Kidney (tissue), 14 donors: ENCODE measurements around the gene TNIP1. TPM values are rescaled to one million over a fixed set of nuclear protein-coding genes. Genes with fewer than 3 reads are reported as not detected.

Experiments used
- DNase-seq, 5 donors: peaks; one replicate each; pipeline ENCODE4 v3.0.0-alpha.2; 2013 to 2020
- FAIRE-seq: peaks from 2 replicates; lab custom pipeline; 2012; peaks lifted over from hg19 to GRCh38; lab: Jason Lieb, UNC
- H3K27ac ChIP-seq, 2 donors: one replicate each; pipeline ENCODE4 v1.7.0; 2013; ENCODE audit warnings: low read depth in 2 of 2, low read length in 2 of 2, inconsistent platforms in 1 of 2
- H3K27me3 ChIP-seq: one replicate; pipeline ENCODE4 v1.7.1; 2013; ENCODE audit warnings: low read length, inconsistent platforms; ENCODE audit not compliant: control insufficient read depth, insufficient read depth
- H3K36me3 ChIP-seq, 3 donors: one replicate each; pipeline versions ENCODE4 v1.7.0 to v1.7.1; 2013; ENCODE audit warnings: low read length in 3 of 3, control low read depth in 1 of 3, inconsistent platforms in 1 of 3; ENCODE audit not compliant: insufficient read depth in 3 of 3, control insufficient read depth in 2 of 3
- H3K4me1 ChIP-seq, 3 donors: one replicate each; pipeline versions ENCODE4 v1.7.0 to v1.7.1; 2013; ENCODE audit warnings: low read length in 3 of 3, inconsistent platforms in 1 of 3, low read depth in 1 of 3; ENCODE audit not compliant: control insufficient read depth in 2 of 3, insufficient read depth in 2 of 3
- H3K4me3 ChIP-seq, 3 donors: one replicate each; pipeline versions ENCODE4 v1.7.0 to v1.8.1; 2013; ENCODE audit warnings: low read length in 3 of 3, control low read depth in 1 of 3, inconsistent platforms in 1 of 3
- H3K9ac ChIP-seq, 3 donors: one replicate each; pipeline versions ENCODE4 v1.7.0 to v1.7.1; 2013; ENCODE audit warnings: low read length in 3 of 3, control low read depth in 1 of 3, inconsistent platforms in 1 of 3
- H3K9me3 ChIP-seq, 3 donors: one replicate each; pipeline versions ENCODE4 v1.7.0 to v1.7.1; 2013; ENCODE audit warnings: low read length in 3 of 3, control low read depth in 1 of 3, inconsistent platforms in 1 of 3; ENCODE audit not compliant: control insufficient read depth in 2 of 3, insufficient read depth in 1 of 3
- intact Hi-C: fragments of 100-400 bp; cut with DNase I; formaldehyde crosslinking; loops from one replicate; pipeline ENCODE4 v1.11.1; 2022
- polyA plus RNA-seq: library from polyadenylated mRNA; stranded (reverse); fragments of 350-450 nt; fragmentation: Illumina TruSeq; extraction: RNeasy Lipid Tissue Mini Kit (QIAGEN cat#74804); gene quantifications from one replicate; pipeline ENCODE4 v1.2.3, GENCODE V29; 2014; ENCODE audit warnings: low read depth, low replicate concordance; ENCODE audit not compliant: insufficient read depth
- total RNA-seq: library from RNA; stranded (reverse); fragmentation: NEBNext Ultra II Directional; extraction: Animal tissue kit (Norgen Biotek cat#: 25700); gene quantifications from one replicate; pipeline ENCODE4 v1.2.1, GENCODE V29; 2021
- TF ChIP-seq, protein P1 (sequence below): IDR thresholded peaks from 3 replicates; pipeline ENCODE4 v1.5.1; 2012; ENCODE audit warnings: mild to moderate bottlenecking, moderate library complexity, borderline replicate concordance; ENCODE audit not compliant: insufficient read depth; ENCODE audit errors: extremely low read depth
- donor health status: control.
- donor health status: control.
- donor health status: control.
- donor health status: control.
- donor health status: control.
- donor health status: DM: yes; HTN: yes; CAD: no.
- donor health status: Normal renal cell carcinoma (clear cell type).

The TNIP1 gene
- total and polyA plus RNA-seq, 2 donors from 2014 or later = 109 to 132 TPM

DNA sequence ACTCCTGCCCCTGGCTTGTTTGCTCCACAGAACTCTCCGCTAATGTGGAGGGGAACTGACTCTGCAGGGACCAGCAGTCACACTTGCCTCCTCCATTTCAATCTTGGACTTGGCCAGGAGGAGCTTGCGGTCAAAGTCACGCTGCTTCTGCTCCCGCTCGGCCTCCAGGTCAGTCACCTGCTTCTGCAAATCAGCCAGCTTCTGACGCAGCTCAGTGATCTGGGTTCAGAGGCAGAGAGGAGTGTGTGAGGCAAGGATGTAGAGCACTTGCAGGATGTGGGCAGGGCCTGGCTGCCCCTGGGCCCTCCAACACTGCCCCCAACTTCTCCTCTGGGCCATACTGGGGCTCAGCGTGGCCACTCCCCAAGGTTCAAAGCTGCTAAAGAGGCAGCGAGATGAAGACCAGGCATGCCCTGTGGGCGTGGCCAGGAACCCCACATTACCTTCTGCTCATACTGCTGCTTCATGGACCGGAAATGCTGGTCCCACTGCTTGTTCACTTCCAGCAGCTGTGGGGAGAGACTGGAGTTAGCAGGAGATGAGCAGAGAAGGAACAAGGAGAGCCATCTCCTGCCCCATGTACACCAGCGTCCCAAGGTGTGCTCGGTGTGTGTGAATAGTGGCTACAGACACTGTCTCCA, 38.3 kb downstream of the TNIP1 start:
- no peak for FAIRE-seq

DNA sequence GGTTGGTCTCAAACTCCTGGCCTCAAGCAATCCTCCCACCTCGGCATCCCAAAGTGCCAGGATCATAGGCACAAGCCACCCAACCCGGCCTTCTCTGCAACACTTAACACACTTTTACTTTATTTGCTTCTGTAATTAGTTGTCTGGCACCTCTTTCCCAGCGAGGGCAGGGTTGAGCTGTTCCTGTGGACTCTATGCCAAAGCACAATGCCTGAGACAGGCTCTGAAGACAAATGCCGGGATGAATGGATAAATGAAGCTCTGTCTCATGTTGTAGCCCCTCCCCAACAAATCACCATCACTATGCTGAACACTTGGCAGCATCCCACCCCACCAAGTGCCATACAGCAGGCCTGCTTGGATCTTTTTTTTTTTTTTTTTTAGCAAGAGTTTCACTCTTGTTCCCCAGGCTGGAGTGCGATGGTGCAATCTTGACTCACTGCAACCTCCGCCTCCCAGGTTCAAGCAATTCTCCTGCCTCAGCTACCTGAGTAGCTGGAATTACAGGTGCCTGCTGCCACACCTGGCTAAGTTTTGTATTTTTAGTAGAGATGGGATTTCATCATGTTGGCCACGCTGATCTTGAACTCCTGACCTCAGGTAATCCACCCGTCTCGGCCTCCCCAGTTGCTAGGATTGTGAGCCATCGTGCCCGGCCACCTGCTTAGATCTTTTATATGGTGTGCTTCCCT, 39.1 kb downstream of the TNIP1 start:
- FAIRE-seq = no peak
- peaks cover 0 to 48% (median 41%) of the 10 kb centered on the region in 3 donors for H3K4me1 ChIP-seq
- no peaks in the 10 kb centered on the region for H3K27me3 ChIP-seq
- TF ChIP-seq, protein P1, sequence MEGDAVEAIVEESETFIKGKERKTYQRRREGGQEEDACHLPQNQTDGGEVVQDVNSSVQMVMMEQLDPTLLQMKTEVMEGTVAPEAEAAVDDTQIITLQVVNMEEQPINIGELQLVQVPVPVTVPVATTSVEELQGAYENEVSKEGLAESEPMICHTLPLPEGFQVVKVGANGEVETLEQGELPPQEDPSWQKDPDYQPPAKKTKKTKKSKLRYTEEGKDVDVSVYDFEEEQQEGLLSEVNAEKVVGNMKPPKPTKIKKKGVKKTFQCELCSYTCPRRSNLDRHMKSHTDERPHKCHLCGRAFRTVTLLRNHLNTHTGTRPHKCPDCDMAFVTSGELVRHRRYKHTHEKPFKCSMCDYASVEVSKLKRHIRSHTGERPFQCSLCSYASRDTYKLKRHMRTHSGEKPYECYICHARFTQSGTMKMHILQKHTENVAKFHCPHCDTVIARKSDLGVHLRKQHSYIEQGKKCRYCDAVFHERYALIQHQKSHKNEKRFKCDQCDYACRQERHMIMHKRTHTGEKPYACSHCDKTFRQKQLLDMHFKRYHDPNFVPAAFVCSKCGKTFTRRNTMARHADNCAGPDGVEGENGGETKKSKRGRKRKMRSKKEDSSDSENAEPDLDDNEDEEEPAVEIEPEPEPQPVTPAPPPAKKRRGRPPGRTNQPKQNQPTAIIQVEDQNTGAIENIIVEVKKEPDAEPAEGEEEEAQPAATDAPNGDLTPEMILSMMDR = no peak
- peak in 1 of 5 donors; percentile 76 for DNase-seq
- no peak overlapping the region for H3K9ac ChIP-seq
- H3K4me3 ChIP-seq = no peak overlapping the region
- peak overlapping the region in 1 of 2 donors; percentile 3 for H3K27ac ChIP-seq
- intact Hi-C loops = no loop called here
- no peaks in the 10 kb centered on the region for H3K9me3 ChIP-seq
- peaks cover 3 to 62% (median 39%) of the 10 kb centered on the region in 3 donors for H3K36me3 ChIP-seq

More for the DNA sequence above, 38.3 kb downstream of the TNIP1 start:
- H3K9me3 ChIP-seq = no peaks in the 10 kb centered on the region
- H3K4me3 ChIP-seq = no peak overlapping the region
- intact Hi-C loops = no loop called here
- H3K4me1 ChIP-seq = peaks cover 0 to 41% (median 39%) of the 10 kb centered on the region in 3 donors
- H3K27me3 ChIP-seq = no peaks in the 10 kb centered on the region
- H3K9ac ChIP-seq = no peak overlapping the region
- H3K36me3 ChIP-seq = peaks cover 5 to 68% (median 46%) of the 10 kb centered on the region in 3 donors
- peak overlapping the region; percentile 75 to 78 for H3K27ac ChIP-seq
- DNase-seq = peak; percentile 26 to 84 (median 44)
- TF ChIP-seq, protein P1 = no peak

DNA sequence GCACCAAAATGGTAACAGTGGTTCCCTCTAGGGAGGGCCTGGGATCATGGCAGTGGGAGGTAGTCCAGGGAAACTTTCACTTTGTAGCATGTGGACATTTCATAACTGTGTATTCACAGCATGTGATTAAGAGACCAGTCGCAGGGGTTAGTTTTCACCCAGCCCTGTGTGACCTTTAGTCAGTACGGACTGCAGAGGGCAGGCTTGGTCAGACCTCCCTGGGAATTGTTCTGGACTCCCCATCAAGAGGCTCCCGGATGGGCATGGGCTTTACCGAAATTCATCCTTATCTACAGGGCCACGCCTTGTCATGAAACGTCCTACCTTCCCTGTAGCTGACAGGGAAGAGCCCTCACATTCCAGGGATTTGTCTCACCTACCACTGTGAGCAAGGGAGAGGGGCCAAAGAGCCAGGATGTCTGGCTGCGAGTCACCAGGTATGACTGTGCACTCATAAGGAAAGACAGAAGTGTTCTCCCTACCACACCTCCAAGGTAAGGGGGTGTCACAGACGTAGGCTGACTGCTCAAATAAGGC, 40.6 kb downstream of the TNIP1 start:
- TF ChIP-seq, protein P1 = no peak
- H3K27ac ChIP-seq = peak overlapping the region; percentile 37 to 63
- H3K9me3 ChIP-seq = no peaks in the 10 kb centered on the region
- intact Hi-C loops = no loop called here
- peaks cover 0 to 50% (median 41%) of the 10 kb centered on the region in 3 donors for H3K4me1 ChIP-seq
- H3K4me3 ChIP-seq = no peak overlapping the region
- DNase-seq (peak in 1 of 5 donors; percentile 55), FAIRE-seq (no peak)
- peak overlapping the region in 1 of 3 donors; percentile 17 for H3K9ac ChIP-seq
- H3K27me3 ChIP-seq = no peaks in the 10 kb centered on the region
- peaks cover 8 to 68% (median 40%) of the 10 kb centered on the region in 3 donors for H3K36me3 ChIP-seq
